Endodermal cell (in vitro differentiated cells): ENCODE results near the gene GNB1. TPM values are rescaled to one million over a fixed set of nuclear protein-coding genes. Genes with fewer than 3 reads are reported as not detected.
A peak's percentile ranks its signal among the peaks of the same experiment; 100 is the strongest.

Source experiments
- DNase-seq: peaks from one replicate; pipeline ENCODE4 v3.0.0-alpha.2; 2017
- H3K27ac ChIP-seq: 2 replicates; pipeline ENCODE4 v1.5.1; 2013; ENCODE audit warnings: mild to moderate bottlenecking, low read depth, low read length, moderate library complexity
- H3K27me3 ChIP-seq: 2 replicates; pipeline ENCODE4 v1.6.1; 2013; ENCODE audit warnings: mild to moderate bottlenecking, low read length, moderate library complexity; ENCODE audit not compliant: insufficient read depth, control insufficient read depth, poor library complexity, severe bottlenecking
- H3K36me3 ChIP-seq: 2 replicates; pipeline ENCODE4 v1.7.0; 2013; ENCODE audit warnings: mild to moderate bottlenecking, low read length, moderate library complexity; ENCODE audit not compliant: control insufficient read depth, insufficient read depth
- H3K4me1 ChIP-seq: one replicate; pipeline ENCODE4 v1.7.0; 2013; ENCODE audit warnings: low read length; ENCODE audit not compliant: control insufficient read depth, insufficient read depth
- H3K4me3 ChIP-seq: 2 replicates; pipeline ENCODE4 v1.5.1; 2013; ENCODE audit warnings: mild to moderate bottlenecking, low read length, moderate library complexity
- H3K9ac ChIP-seq: 2 replicates; pipeline ENCODE4 v1.6.1; 2013; ENCODE audit warnings: mild to moderate bottlenecking, low read length, moderate library complexity; ENCODE audit not compliant: poor library complexity, severe bottlenecking; ENCODE audit errors: extremely low read depth
- H3K9me3 ChIP-seq: 2 replicates; pipeline ENCODE4 v1.6.1; 2013; ENCODE audit warnings: mild to moderate bottlenecking, low read length, moderate library complexity; ENCODE audit not compliant: control insufficient read depth
- H3K27ac Mint-ChIP-seq: 2 replicates; pipeline ENCODE4 v1.8.0; 2020; ENCODE audit warnings: mixed read lengths
- H3K27me3 Mint-ChIP-seq: 2 replicates; pipeline ENCODE4 v1.8.0; 2021; ENCODE audit warnings: mild to moderate bottlenecking, mixed read lengths; ENCODE audit not compliant: insufficient read depth
- H3K36me3 Mint-ChIP-seq: 2 replicates; pipeline ENCODE4 v1.8.0; 2020; ENCODE audit warnings: low read depth, mixed read lengths
- H3K4me1 Mint-ChIP-seq: 2 replicates; pipeline ENCODE4 v1.8.0; 2020; ENCODE audit warnings: mixed read lengths
- H3K4me3 Mint-ChIP-seq: 2 replicates; pipeline ENCODE4 v1.8.0; 2020; ENCODE audit warnings: mild to moderate bottlenecking, moderate library complexity, mixed read lengths
- H3K9me3 Mint-ChIP-seq: 2 replicates; pipeline ENCODE4 v1.8.0; 2020; ENCODE audit warnings: mild to moderate bottlenecking, mixed read lengths
- WGBS, 2 experiments: methylation state at CpG; one replicate each; pipeline versions ENCODE4 v1.1.5 to v1.1.7; 2013; ENCODE audit warnings: missing lambda C conversion rate in 2 of 2, mixed read lengths in 1 of 2; ENCODE audit not compliant: insufficient coverage in 1 of 2, insufficient read length in 1 of 2; 5-methylcytosine and 5-hydroxymethylcytosine counted together
- total RNA-seq, 2 donors: library from RNA; stranded (reverse); fragmentation: NEBNext Ultra II Directional in 1 of 2; extraction: Animal tissue kit (Norgen Biotek cat#: 25700) in 1 of 2; gene quantifications; 2 replicates in 1 of 2; 3 replicates in 1 of 2; pipeline ENCODE4 v1.2.1, GENCODE V29; 2021
- TF ChIP-seq, protein P1 (sequence below): fragments of 200-600 bp; sonication (generic); conservative IDR thresholded peaks from 2 replicates; pipeline ENCODE4 v1.5.0; 2021; ENCODE audit warnings: antibody characterized with exemption, mild to moderate bottlenecking

GNB1 gene
- total RNA-seq, 2 donors from 2014 or later, result 369 to 371 TPM

DNA sequence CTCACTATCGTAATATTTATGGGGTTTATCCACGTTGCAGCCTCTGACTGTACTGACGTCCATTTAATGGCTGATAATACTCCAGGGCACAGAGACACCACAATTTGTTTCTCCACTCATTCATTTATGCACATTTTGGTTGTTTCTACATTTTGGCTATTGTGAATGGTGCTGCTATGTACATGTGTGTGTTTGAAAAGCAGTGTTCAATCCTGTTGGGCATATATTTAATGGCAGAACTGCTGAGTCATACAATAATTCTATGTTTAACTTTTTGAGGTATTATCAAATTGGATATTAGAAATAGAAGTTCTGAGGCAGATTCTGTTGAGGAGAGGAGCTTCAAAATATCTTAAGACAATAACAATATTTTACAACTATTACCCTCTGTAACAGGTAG, 73.7 kb downstream of the GNB1 start:
- WGBS, 2 experiments, result 83 to 98% methylated on average over 2 to 3 of the region's 3 CpGs
- H3K27ac Mint-ChIP-seq, result no peak overlapping the region
- TF ChIP-seq, protein P1, sequence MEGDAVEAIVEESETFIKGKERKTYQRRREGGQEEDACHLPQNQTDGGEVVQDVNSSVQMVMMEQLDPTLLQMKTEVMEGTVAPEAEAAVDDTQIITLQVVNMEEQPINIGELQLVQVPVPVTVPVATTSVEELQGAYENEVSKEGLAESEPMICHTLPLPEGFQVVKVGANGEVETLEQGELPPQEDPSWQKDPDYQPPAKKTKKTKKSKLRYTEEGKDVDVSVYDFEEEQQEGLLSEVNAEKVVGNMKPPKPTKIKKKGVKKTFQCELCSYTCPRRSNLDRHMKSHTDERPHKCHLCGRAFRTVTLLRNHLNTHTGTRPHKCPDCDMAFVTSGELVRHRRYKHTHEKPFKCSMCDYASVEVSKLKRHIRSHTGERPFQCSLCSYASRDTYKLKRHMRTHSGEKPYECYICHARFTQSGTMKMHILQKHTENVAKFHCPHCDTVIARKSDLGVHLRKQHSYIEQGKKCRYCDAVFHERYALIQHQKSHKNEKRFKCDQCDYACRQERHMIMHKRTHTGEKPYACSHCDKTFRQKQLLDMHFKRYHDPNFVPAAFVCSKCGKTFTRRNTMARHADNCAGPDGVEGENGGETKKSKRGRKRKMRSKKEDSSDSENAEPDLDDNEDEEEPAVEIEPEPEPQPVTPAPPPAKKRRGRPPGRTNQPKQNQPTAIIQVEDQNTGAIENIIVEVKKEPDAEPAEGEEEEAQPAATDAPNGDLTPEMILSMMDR, result no peak
- Histone ChIP-seq H3K36me3 (peaks cover 84% of the 10 kb centered on the region), H3K9ac (no peak overlapping the region), H3K9me3 (no peaks in the 10 kb centered on the region), H3K4me3 (no peak overlapping the region), H3K27me3 (no peaks in the 10 kb centered on the region), H3K4me1 (no peaks in the 10 kb centered on the region), H3K27ac (no peak overlapping the region)
- no peak for DNase-seq
- no peaks in the 10 kb centered on the region for H3K4me1 Mint-ChIP-seq
- H3K36me3 Mint-ChIP-seq, result peaks cover 73% of the 10 kb centered on the region
- H3K4me3 Mint-ChIP-seq, result no peak overlapping the region
- no peaks in the 10 kb centered on the region for H3K27me3 Mint-ChIP-seq
- H3K9me3 Mint-ChIP-seq, result no peaks in the 10 kb centered on the region

DNA sequence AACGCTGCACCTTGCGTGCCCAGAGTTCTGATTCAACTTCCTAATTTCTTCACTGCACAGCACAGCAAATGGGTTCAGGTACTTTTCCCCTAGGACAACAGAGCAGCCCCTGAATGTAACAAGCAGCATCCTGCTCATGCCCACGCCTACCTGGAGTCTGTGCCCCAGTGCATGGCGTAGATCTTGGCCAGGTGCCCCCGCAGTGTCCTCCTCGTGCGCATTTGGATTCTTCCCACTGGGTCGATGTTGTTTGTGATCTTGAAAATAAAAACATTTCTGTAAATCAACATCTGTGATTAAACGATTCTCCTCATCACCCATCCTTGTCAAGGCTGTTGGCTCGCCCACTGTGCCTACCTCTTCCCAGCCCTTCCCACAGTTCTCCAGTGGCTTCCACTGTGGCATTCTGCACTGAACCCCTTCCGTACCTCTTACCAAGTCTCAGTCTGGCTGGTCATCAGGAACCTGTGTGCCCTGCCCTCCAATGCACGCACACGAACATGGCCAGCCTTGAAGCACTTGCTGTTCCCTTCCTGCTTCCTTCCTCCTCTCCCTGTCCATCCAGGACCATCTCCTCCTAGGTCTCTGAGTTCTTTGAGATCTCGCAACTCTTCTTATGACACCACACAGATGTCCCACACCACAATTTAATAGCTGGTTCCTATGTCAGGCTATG, 75.1 kb downstream of the GNB1 start:
- no peaks in the 10 kb centered on the region for H3K4me1 Mint-ChIP-seq
- no peaks in the 10 kb centered on the region for H3K27me3 Mint-ChIP-seq
- DNase-seq, result no peak
- H3K27me3 ChIP-seq, result no peaks in the 10 kb centered on the region
- TF ChIP-seq, protein P1, result no peak
- peaks cover 72% of the 10 kb centered on the region for H3K36me3 Mint-ChIP-seq
- no peak overlapping the region for H3K4me3 ChIP-seq
- H3K27ac ChIP-seq, result no peak overlapping the region
- peak overlapping the region; percentile 74 for H3K27ac Mint-ChIP-seq
- H3K9me3 ChIP-seq, result no peaks in the 10 kb centered on the region
- H3K9me3 Mint-ChIP-seq, result no peaks in the 10 kb centered on the region
- WGBS, 2 experiments, result 96% methylated on average over 11 to 14 of the region's 14 CpGs
- H3K4me1 ChIP-seq, result no peaks in the 10 kb centered on the region
- no peak overlapping the region for H3K4me3 Mint-ChIP-seq
- peaks cover 81% of the 10 kb centered on the region for H3K36me3 ChIP-seq
- H3K9ac ChIP-seq, result no peak overlapping the region

DNA sequence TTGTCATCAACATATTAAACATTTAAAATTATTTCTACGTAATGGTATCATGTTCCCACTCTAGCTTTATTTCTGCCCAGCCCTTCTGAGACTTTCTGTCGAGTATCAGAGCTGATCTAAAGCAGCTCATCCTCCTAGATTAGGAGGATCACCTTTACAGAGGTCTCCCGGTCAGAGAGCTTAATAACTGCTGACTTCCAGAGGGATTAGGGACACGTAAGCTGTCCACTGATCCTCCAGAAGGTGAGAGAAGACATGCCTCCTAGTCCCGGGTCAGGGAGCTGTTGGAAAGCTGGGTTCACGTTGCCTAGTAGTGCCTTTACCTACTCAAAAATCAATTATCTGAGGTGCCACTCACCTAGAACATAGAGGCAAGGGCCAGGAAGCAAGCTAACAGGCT, 81.4 kb downstream of the GNB1 start:
- Histone ChIP-seq H3K27me3 (no peaks in the 10 kb centered on the region), H3K27ac (no peak overlapping the region), H3K4me1 (no peaks in the 10 kb centered on the region), H3K36me3 (peaks cover 75% of the 10 kb centered on the region), H3K9ac (no peak overlapping the region), H3K9me3 (no peaks in the 10 kb centered on the region), H3K4me3 (no peak overlapping the region)
- TF ChIP-seq, protein P1, result no peak
- peaks cover 64% of the 10 kb centered on the region for H3K36me3 Mint-ChIP-seq
- no peak for DNase-seq
- no peak overlapping the region for H3K4me3 Mint-ChIP-seq
- 93 to 97% methylated on average over 3 to 6 of the region's 6 CpGs for WGBS, 2 experiments
- no peak overlapping the region for H3K27ac Mint-ChIP-seq
- no peaks in the 10 kb centered on the region for H3K27me3 Mint-ChIP-seq
- H3K9me3 Mint-ChIP-seq, result no peaks in the 10 kb centered on the region
- H3K4me1 Mint-ChIP-seq, result no peaks in the 10 kb centered on the region
